SK-N-SH (cell line): ENCODE measurements around the gene SLC26A11. TPM values are rescaled to one million over a fixed set of nuclear protein-coding genes. Genes with fewer than 3 reads are reported as not detected.

Experiments used
- CTCF ChIA-PET: fragments of 300-600, 350-600 bp; formaldehyde crosslinking; extraction: SDS; loops from one replicate; lab custom pipeline; 2021; lab: Yijun Ruan, JAX
- POLR2A ChIA-PET: fragments of 350-600 bp; sonication (Branson Sonifier 250); formaldehyde crosslinking; extraction: SDS; loops from one replicate; lab custom pipeline; 2020; ENCODE audit warnings: antibody characterized with exemption, inconsistent platforms; lab: Yijun Ruan, JAX
- DNase-seq: peaks from one replicate; pipeline ENCODE4 v3.0.0; 2012
- H2AFZ ChIP-seq: fragments of 200-600 bp; sonication (generic); 2 replicates; pipeline ENCODE4 v1.8.1; 2016; ENCODE audit warnings: antibody characterized with exemption, mild to moderate bottlenecking, low read depth
- H3F3A ChIP-seq: fragments of 200-600 bp; sonication (generic); replicated peaks from 2 replicates; pipeline ENCODE3; 2016; ENCODE audit warnings: antibody characterized with exemption, mild to moderate bottlenecking; ENCODE audit not compliant: insufficient read depth
- H3K27ac ChIP-seq, 2 experiments: fragments of 200-500 bp in 1 of 2; fragments of 200-600 bp in 1 of 2; sonication (Bioruptor generic) in 1 of 2; sonication (generic), shearing (Covaris generic) in 1 of 2; 2 replicates each; pipeline versions ENCODE4 v1.5.1 to v1.6.1; 2014 to 2016; ENCODE audit warnings: low read depth in 2 of 2, inconsistent platforms in 1 of 2, low read length in 1 of 2, mild to moderate bottlenecking in 1 of 2, mixed read lengths in 1 of 2
- H3K27me3 ChIP-seq: fragments of 200-600 bp; sonication (generic), shearing (Covaris generic); 2 replicates; pipeline ENCODE4 v1.6.1; 2016; ENCODE audit warnings: mixed run types; ENCODE audit not compliant: insufficient read depth
- H3K36me3 ChIP-seq, 2 experiments: fragments of 200-500 bp in 1 of 2; fragments of 200-600 bp in 1 of 2; sonication (Bioruptor generic) in 1 of 2; sonication (generic) in 1 of 2; replicated peaks in 1 of 2; 2 replicates each; pipeline versions ENCODE3 to v1.5.1; 2014 to 2016; ENCODE audit warnings: low read length in 1 of 2, mild to moderate bottlenecking in 1 of 2; ENCODE audit not compliant: insufficient read depth in 2 of 2, control insufficient read depth in 1 of 2
- H3K4me1 ChIP-seq, 2 experiments: fragments of 200-500 bp in 1 of 2; fragments of 200-600 bp in 1 of 2; sonication (Bioruptor generic) in 1 of 2; sonication (generic), shearing (Covaris generic) in 1 of 2; 2 replicates each; pipeline versions ENCODE4 v1.5.1 to v1.6.1; 2014 to 2016; ENCODE audit warnings: low read depth in 1 of 2, low read length in 1 of 2, mixed run types in 1 of 2; ENCODE audit not compliant: insufficient read depth in 2 of 2, control insufficient read depth in 1 of 2
- H3K4me2 ChIP-seq: fragments of 200-600 bp; sonication (generic), shearing (Covaris generic); 2 replicates; pipeline ENCODE4 v1.6.1; 2017; ENCODE audit warnings: mixed run types
- H3K4me3 ChIP-seq, 2 experiments: fragments of 200-500 bp in 1 of 2; fragments of 200-600 bp in 1 of 2; sonication (Bioruptor generic) in 1 of 2; sonication (generic), shearing (Covaris generic) in 1 of 2; 2 replicates each; pipeline versions ENCODE4 v1.5.1 to v1.8.1; 2014 to 2016; ENCODE audit warnings: low read depth in 2 of 2, inconsistent platforms in 1 of 2, low read length in 1 of 2, mild to moderate bottlenecking in 1 of 2, mixed read lengths in 1 of 2, moderate library complexity in 1 of 2
- H3K79me2 ChIP-seq: fragments of 200-600 bp; sonication (generic); 2 replicates; pipeline ENCODE4 v1.8.1; 2017; ENCODE audit warnings: mild to moderate bottlenecking; ENCODE audit not compliant: insufficient read depth
- H3K9ac ChIP-seq: fragments of 200-600 bp; sonication (generic); 2 replicates; pipeline ENCODE4 v1.6.1; 2017; ENCODE audit warnings: mixed run types
- H3K9me2 ChIP-seq: fragments of 200-600 bp; sonication (generic); 2 replicates; pipeline ENCODE4 v1.6.1; 2017; ENCODE audit warnings: mixed run types
- H3K9me3 ChIP-seq: fragments of 200-600 bp; sonication (generic); 2 replicates; pipeline ENCODE4 v1.6.1; 2017; ENCODE audit warnings: mixed run types, mild to moderate bottlenecking, moderate library complexity
- H4K20me1 ChIP-seq: fragments of 200-600 bp; sonication (generic); 2 replicates; pipeline ENCODE4 v1.6.1; 2017; ENCODE audit warnings: mild to moderate bottlenecking, mixed run types; ENCODE audit not compliant: insufficient read depth
- ELF1 ChIP-seq: IDR thresholded peaks from 2 replicates; pipeline ENCODE4 v1.4.0; 2012
- EP300 ChIP-seq, 2 experiments: IDR thresholded peaks; 2 replicates each; pipeline versions ENCODE4 v1.4.0 to v1.6.1; 2012; ENCODE audit warnings: borderline replicate concordance in 1 of 2, low read depth in 1 of 2, low read length in 1 of 2
- EZH2phosphoT487 ChIP-seq: fragments of 200-600 bp; sonication (generic); IDR thresholded peaks from 2 replicates; pipeline ENCODE4 v1.6.1; 2017; ENCODE audit warnings: low read depth, mixed run types, mild to moderate bottlenecking, antibody characterized with exemption, moderate library complexity, borderline replicate concordance
- FOXJ3 ChIP-seq: sonication (generic); formaldehyde crosslinking; IDR thresholded peaks from 2 replicates; pipeline ENCODE4 v1.5.1; 2020; ENCODE audit warnings: mild to moderate bottlenecking, missing genetic modification reagents
- FOXM1 ChIP-seq: IDR thresholded peaks from 2 replicates; pipeline ENCODE4 v1.4.0; 2012; ENCODE audit warnings: low read depth, mild to moderate bottlenecking
- GATA2 ChIP-seq: sonication (generic); formaldehyde crosslinking; IDR thresholded peaks from 2 replicates; pipeline ENCODE4 v1.5.0; 2020; ENCODE audit warnings: mild to moderate bottlenecking, missing genetic modification reagents
- RAD21 ChIP-seq: IDR thresholded peaks from 2 replicates; pipeline ENCODE4 v1.6.1; 2012; ENCODE audit warnings: mild to moderate bottlenecking, low read length
- REST ChIP-seq: IDR thresholded peaks from 2 replicates; pipeline ENCODE4 v1.6.1; 2012; ENCODE audit warnings: mild to moderate bottlenecking, low read depth, low read length, moderate library complexity
- SIN3A ChIP-seq: IDR thresholded peaks from 2 replicates; pipeline ENCODE4 v1.6.1; 2012; ENCODE audit warnings: low read depth, mild to moderate bottlenecking, low read length, moderate library complexity, borderline replicate concordance
- SMC3 ChIP-seq: IDR thresholded peaks from 2 replicates; pipeline ENCODE4 v1.6.1; 2012; ENCODE audit warnings: low read depth, low read length, improper control_type of control experiment
- TCF12 ChIP-seq: IDR thresholded peaks from 2 replicates; pipeline ENCODE4 v1.4.0; 2012
- ZBTB33 ChIP-seq: IDR thresholded peaks from 2 replicates; pipeline ENCODE4 v1.4.0; 2012; ENCODE audit warnings: low read depth, borderline replicate concordance
- WGBS: methylation state at CpG from one replicate; pipeline ENCODE4 v1.1.6; 2017; ENCODE audit warnings: low lambda C conversion rate; 5-methylcytosine and 5-hydroxymethylcytosine counted together
- polyA plus RNA-seq, 3 experiments: library from polyadenylated mRNA; depleted of rRNA; stranded (reverse); fragments of >200 nt; gene quantifications; 2 replicates each; pipeline ENCODE4 v1.2.3, GENCODE V29; 2012
- TF ChIP-seq, protein P1 (sequence below): IDR thresholded peaks from 2 replicates; pipeline ENCODE4; 2012

SLC26A11 gene
- polyA plus RNA-seq, 1 of the 3 experiments (the other 2 are of a cell fraction) = 35.9 TPM

DNA sequence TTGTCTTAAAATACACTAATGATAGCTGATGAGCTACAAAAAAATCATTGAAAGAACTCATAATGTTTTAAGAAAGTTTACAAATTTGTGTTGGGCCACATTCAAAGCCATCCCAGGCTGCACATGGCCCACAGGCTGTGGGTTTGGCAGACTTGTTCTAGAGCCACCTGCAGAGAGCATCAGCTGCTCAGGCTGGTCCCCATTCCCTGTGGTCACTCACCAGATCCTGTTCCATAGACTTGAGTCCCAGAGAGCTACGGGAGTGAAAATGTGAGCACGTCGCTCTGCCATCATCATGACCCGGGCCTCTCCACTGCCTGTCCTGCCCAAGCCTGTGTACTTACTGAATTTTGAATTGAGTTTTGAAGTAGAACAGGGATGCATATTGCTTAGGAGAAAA lies 6.9 kb downstream of the SLC26A11 start (continued):
- TF ChIP-seq REST (no peak), ZBTB33 (no peak), SMC3 (no peak), TCF12 (no peak), EP300 (IDR thresholded peaks at IDR 0.05; ENCODE audit: borderline replicate concordance in 1 of 2, low read depth in 1 of 2, low read length in 1 of 2) (no peak)

DNA sequence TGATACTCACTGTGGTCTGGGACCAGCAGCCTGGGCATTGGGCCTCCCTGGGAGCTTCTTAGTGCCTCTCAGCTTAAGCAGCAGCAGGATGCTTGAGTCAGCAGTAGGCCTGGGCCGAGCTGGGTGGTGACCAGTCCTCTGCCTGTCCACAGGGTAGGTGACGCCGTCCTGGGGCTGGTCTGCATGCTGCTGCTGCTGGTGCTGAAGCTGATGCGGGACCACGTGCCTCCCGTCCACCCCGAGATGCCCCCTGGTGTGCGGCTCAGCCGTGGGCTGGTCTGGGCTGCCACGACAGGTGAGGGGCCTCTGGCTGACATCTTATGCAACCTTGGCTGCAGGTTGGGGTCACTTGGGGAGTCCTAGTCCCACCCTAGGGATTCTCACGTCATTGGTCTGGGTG lies 7.4 kb downstream of the SLC26A11 start:
- Histone ChIP-seq H3K9ac (no peak overlapping the region), H3K79me2 (no peaks in the 10 kb centered on the region)
- no peak for TF ChIP-seq GATA2 (CRISPR knock-in tag)
- no peak for TF ChIP-seq ELF1
- TF ChIP-seq EZH2phosphoT487 = no peak
- no peak for TF ChIP-seq TCF12
- TF ChIP-seq RAD21 = no peak
- no peak for TF ChIP-seq SIN3A
- no peak for TF ChIP-seq EP300 (IDR thresholded peaks at IDR 0.05; ENCODE audit: borderline replicate concordance in 1 of 2, low read depth in 1 of 2, low read length in 1 of 2)
- TF ChIP-seq, protein P1, sequence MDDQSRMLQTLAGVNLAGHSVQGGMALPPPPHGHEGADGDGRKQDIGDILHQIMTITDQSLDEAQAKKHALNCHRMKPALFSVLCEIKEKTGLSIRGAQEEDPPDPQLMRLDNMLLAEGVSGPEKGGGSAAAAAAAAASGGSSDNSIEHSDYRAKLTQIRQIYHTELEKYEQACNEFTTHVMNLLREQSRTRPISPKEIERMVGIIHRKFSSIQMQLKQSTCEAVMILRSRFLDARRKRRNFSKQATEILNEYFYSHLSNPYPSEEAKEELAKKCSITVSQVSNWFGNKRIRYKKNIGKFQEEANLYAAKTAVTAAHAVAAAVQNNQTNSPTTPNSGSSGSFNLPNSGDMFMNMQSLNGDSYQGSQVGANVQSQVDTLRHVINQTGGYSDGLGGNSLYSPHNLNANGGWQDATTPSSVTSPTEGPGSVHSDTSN = no peak
- TF ChIP-seq FOXJ3 (CRISPR knock-in tag) = no peak
- TF ChIP-seq FOXM1 = no peak
- TF ChIP-seq, all 33 proteins: peak for 0
- H2AFZ ChIP-seq = no peak overlapping the region
- H3K36me3 ChIP-seq = peaks cover 5 to 35% of the 10 kb centered on the region in 2 experiments
- no peaks in the 10 kb centered on the region for H3K27me3 ChIP-seq
- no peak overlapping the region for H3K4me3 ChIP-seq
- WGBS = 100% methylated on average over 10 of the region's 11 CpGs
- ChIA-PET POLR2A (no interaction called here), CTCF (interaction anchor here (1.2 to 2.0 kb wide), 3 partner anchors 127 to 145 kb away, joined by 3 to 8 read pairs (median 5); partner anchors contain the start of gene GAA)
- no peak for DNase-seq
- H3K9me3 ChIP-seq = peaks cover 15% of the 10 kb centered on the region
- H3K4me2 ChIP-seq = no peak overlapping the region
- no peaks in the 10 kb centered on the region for H4K20me1 ChIP-seq
- H3K9me2 ChIP-seq = no peaks in the 10 kb centered on the region
- H3K27ac ChIP-seq = no peak overlapping the region
- no peaks in the 10 kb centered on the region for H3F3A ChIP-seq
- H3K4me1 ChIP-seq = no peaks in the 10 kb centered on the region
